NCI-H1105 (cell line): ENCODE data around the gene STX10.

Source experiments
- DNase-seq: peaks from one replicate; lab custom pipeline; 2025; lab: John Stamatoyannopoulos, UW

The STX10 gene

DNA sequence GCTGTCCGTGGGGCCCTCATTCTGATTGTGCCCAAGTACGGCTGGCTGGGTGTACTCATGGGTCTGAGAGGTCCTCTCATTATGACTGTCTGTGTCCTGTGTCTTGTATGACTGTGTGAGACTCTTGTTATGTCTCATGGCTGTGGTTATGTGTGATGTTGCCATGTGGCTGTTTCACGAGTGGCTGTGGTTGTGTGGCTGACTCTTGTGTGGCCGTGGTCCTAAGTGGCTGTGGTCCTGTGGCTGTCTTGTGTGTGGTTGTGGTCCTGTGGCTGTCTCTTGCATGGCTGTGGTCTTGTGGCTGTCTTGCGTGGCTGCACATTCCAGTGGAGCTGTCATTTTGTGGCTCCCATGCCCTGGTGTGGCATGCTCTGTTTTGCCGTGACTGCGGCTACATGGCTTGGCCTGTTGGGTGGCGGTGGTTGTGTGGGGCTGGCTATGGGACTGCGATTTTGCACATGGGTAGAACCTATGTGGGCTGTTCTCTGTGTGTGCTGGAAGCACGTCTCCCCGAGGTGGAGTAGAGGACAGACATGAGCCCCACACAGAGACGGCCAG is 50.1 kb downstream of the STX10 start:
- no peak for DNase-seq

DNA sequence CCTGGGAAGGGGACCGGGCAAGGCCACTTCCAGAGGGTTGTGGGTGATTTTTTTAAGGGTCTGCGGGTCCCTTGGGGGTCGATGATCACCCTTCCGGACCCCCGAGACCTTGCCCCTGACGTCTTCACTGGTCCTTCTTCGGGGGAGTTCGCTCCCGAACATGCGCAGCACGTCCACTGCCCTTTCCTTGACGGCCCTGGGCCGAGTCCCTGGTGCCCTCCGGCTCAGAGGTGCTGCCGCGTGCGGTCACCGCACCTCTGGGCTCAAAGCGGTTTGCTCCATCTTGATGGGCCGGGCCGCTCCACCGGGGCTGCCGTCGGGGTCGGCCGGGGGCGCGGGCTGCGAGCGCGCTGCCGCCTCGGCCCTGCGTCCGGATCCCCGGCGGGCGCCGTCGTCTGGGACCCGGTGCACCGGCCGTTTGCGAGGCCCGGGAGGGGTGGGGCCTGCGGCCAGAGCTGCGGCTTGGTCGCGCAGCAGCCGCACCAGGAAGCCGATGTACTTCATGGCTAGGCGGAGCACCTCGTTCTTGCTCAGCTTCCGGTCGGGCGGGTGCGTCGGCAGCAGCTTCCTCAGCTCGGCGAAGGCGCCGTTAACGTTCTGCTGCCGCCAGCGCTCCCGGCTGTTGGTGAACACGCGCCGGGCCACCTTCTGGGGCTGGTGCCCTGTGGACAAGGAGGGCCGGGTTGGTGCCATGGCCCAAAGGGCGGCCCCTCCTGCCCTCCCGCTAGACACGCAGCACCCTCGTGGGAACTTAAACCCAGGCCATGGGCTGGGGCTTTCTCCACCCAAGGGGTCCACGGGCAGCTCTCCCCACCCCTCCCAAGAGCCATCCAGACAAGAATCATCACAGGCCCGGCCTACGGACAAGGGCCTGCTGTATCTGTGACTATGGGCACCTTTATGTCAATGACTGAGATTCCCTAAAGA is 50.8 kb downstream of the STX10 start:
- DNase-seq, result no peak

DNA sequence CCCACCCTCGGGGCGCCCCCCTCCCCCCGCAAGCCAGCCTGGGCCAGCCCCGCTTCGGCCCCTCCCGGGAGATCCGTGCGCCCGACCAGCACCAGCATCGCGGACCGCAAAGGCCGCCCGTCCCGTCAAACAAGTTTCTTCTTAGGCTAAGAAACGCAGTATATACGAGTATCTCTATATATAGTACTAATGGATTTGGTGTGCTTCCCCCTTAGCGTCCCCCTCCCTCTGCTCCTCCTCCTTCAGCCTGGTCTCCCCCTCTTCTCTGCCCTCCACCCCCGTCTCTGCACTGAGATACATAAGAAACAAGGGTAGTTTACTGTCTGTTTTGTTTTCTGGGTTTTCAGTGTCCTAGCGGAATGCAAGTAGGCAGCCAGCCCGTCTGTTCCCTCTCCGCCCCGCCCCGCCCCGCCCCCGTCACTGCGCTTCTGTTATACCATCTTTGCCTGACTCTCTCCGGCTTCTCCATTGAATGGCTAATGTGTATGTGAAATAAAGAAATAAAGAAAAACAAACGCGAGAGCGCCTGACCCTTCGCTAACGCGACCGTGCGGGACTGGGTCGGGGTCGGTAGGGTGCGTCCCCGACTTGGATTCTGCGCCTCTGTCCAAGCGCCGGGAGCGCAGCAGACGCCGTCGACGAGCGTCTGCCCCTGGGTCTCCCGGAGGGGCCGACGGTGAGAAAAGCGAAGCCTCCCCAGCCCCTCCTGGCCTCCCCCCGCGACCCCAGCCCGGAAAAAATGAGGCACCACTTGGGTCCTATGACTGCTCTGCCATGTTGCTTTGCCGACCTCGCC is 51.7 kb downstream of the STX10 start:
- DNase-seq, result no peak

DNA sequence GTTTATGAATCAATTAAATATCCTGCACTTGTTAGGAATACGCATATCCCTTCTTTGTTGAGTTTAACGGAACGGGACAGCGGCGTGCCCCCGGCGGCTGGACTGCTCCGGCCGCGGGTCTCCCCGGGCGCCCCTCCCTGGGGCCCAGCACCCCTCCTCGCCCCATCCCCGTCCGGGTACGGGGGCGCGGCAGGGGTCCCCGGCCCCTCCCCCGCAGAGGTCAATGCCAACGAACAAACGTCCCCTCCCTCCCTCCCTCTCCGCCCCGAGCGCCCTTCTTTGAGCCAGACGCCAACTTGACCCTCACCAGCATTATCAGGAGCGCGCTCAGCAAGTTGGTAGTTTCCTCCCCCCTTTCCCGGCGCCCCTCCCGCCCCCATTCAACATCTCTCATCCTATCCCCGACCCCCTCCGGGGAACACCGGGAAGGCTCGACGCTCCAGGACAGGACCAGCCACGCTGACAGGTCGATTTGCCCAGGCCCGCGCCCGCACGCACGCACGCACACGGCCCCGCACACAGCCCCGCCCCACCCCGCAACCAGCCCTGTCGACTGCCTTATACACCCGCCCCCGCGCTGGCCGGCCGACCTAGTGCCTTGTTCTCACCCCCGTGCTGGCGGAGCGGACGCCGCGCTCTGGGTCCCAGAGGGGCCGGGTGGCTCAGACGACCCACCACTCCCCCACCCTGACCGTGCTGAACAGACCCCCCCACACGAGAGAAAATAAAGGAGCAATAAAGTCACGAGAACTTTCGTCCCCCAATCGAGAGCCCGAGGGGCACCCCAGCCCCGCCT is 52.5 kb downstream of the STX10 start:
- no peak for DNase-seq

DNA sequence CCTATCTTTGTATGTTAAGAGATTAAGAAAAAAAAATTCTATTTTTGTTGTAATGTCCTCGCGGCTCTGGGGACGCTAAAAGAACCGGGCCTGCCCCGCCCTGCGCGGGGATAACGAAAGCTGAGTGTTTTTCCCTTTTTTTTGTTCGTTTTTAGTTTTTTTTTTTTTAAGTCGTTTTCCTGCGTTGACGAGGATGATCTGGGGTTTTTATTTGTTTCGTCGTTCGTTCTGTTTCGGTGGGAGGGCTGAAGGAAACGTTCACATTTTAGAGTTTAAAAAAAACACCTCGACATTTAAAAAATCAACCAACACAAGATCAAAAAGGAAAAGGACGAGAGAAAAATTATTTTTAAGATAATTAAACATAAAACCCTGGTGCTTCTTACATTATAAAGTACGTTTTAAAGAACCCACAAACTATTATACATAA is 53.1 kb downstream of the STX10 start:
- no peak for DNase-seq

DNA sequence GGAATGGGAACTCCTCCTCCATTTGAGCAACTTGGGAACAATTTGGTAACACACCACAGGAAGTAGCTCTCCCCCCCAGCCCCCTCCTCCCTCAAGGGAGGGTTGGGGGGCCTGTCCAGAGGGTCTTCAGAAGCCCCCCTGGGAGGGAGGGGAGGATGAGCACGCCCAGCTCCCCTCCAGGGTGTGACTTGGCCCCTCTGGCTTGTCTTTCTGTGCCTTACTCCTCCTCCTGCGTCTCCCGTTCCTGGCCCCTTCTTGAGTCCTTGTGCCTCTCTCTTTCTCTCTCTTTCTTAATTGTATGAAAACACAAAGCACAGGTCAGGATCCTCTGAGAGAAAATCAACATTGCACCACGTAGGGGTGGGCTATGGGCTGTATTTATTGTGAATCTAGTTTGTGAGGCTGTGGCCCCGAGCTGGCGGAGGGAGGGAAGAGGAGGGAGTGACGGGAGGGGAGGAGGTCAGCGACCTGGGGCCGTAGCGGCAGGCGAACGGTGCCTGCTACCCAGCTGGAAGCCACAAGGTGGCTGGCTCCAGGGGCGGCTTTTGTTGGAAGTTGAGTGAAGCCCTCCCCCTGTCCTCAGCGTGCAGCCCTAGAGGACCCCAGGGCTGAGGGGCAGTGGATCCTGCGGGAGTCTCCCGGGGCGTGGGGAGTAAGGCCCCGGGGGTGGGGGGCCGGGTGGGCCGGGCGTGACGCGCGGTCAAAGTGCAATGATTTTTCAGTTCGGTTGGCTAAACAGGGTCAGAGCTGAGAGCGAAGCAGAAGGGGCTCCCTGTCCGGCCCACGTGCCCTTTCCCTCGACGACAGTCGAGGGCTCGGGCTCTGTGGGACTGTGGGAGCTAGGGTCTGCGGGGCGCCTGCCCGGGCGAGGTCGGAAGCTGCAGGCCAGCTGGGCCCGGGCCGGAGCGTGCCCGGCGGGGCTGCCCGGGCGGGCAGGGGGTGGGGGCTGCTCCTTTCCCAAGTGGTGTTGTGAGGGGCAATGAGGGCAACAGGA is 53.9 kb downstream of the STX10 start:
- DNase-seq, result no peak

DNA sequence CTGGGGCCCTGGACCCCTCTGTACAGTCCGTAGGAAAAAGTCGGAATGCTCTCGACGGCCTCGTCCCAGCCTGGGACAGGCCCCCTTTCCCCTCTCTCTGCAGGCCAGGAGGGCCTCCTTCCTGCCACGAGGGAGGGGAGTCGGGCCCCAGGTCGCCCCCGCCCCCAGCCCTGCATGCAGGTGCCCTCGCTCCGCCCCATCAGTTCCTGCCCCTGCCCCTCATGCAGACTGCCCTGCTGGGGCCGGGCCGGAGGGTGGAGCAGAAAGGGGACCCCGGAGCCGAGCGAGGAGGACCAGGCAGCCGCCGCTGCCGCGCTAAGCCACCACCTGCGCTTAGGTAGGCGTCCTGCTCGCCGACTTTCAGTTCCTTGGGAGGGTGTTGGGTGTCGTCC is 54.8 kb downstream of the STX10 start:
- no peak for DNase-seq

DNA sequence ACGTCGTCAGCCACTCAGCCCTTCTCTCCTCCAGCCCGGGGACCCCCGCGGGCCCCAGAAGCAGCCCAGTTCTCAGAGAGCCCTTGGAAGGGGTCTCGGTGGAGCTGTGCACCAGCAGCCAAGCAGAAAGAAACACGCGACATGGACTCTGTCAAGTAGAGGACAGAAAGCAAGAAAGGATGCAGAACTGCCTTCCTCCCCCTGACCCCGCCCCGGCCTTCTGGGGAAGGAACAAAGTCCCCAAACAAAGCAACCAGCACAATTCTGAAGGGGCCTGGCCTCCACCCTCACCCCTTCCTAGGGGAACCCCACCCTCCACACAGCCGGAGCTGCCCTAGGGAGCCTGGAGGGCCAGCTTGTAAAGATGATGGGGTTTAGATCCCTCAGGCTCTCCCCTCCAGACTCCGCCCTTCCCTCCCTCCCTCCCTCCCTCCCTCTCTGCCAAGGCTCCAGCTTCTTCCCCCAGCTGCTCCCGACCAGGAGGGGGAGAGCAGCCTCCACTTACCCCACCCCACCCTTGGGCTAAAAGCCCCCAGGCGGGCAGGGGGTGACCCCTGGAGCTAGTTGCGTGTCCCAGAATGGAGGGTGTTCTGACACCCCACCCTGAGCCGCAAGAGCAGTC is 55.3 kb downstream of the STX10 start:
- DNase-seq, result no peak

DNA sequence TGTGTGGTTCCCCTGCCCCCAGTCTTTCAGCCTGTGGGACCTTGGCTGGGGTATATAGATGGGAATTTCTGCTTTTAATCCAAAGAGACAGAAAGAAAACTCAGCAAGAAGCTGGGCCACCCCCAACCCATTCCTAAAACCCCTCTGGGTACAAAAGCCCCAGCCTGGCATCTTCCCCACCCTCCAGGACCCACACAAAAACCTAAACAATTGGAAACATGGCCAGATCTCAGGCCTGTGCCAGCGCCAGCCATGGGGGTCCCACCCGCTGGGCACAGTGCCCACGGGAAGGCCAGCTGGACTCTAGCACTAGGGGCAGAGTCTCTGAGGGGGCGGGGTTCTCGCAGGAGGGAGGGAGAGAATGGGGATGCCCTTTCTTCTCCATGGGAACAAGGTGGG is 56.1 kb downstream of the STX10 start:
- no peak for DNase-seq
